HG03354 (cell line): ENCODE measurements around the gene SERINC2.
"Not testable (repeated sequence)": the region's sequence is repeated elsewhere in the genome, so short reads cannot be mapped to it uniquely, and the experiment has no call there.

ENCODE experiments used
- ATAC-seq: cut with Tn5 transposase; IDR thresholded peaks from one replicate; pipeline ENCODE4 v1.9.1; 2021; ENCODE audit warnings: mild to moderate bottlenecking; ENCODE audit not compliant: unreplicated experiment, poor library complexity, severe bottlenecking

SERINC2 gene

DNA sequence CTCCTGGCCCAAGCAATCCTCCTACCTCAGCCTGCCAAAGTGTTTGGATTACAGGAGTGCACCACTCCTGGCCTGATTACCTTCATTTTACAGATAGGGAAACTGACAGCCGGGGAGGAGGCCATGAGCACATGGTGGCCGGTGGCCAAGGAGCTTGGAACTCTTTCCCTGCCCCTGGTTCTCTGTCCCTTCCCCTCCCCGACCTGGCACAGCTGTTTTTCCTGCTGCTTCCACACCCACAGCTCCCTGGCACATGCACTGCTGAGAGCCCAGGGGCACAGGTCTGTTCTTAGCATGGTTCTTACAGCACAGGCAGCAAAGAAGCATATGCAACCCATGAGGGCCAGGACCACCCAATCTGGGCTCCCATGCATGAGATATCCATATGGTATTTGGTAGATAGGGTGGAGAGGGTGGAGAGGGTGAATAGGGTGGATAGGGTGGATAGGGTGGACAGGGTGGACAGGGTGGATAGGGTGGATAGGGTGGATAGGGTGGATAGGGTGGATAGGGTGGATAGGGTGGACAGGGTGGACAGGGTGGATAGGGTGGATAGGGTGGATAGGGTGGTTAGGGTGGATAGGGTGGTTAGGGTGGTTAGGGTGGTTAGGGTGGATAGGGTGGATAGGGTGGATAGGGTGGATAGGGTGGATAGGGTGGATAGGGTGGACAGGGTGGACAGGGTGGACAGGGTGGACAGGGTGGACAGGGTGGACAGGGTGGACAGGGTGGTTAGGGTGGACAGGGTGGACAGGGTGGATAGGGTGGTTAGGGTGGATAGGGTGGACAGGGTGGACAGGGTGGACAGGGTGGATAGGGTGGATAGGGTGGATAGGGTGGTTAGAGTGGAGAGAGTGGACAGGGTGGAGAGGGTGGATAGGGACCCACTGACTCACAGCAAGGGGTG, 18.6 kb downstream of the SERINC2 start:
- ATAC-seq = not testable (repeated sequence)

DNA sequence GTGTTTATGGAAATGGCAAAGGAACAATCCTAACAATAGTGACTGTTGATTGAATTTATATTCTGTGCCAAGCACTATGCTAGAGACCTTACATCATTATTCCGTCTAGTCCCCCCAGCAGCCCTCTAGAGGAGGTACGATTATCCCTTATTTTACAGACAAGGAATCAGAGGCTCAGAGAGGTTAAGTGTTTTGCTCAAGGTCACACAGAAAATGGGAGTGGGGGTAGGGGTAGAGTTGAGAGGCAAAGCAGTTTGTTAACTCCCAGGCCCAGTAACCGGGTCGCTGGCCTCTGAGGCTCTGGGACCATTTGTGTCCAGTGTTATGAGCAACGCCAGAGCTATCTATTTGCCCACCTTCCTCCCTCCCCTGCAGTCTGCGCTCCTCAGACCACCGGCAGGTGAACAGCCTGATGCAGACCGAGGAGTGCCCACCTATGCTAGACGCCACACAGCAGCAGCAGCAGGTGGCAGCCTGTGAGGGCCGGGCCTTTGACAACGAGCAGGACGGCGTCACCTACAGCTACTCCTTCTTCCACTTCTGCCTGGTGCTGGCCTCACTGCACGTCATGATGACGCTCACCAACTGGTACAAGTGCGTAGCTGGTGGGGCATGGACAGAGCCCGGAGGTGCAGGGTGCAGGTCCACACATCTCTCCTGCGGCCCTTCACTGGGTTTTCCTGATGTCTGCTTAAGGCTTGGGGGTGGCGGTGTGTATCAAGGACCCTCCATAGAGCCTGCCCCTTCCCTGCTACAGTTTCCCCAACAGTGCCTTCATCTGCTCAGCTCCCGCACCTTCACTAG, 19.8 kb downstream of the SERINC2 start:
- no peak for ATAC-seq

DNA sequence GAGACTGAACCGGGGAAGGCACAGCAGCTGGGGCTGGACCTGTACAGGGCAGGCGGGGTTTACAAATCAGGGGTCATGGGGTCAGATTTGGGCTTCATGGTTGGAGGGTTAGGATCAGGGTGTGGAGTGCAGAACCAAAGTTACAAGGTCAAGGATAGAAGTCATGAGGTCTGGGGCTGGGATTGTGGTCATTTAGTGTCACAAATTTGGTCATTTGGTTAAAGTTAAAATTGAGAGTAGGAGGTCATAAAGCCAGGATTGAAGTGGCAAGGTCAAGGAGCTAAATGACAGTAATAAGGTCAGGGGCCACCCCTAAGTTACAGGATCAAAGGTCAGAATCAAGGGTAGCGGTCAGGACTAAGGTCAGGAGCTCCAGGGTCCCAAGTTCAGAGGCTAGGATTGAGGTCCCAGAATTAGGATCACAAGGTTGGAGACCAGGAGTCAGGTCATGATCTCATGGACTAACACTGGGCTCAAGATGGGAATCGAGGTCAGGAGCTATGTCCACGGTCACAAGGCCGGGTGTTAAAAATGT, 20.4 kb downstream of the SERINC2 start:
- ATAC-seq = no peak

DNA sequence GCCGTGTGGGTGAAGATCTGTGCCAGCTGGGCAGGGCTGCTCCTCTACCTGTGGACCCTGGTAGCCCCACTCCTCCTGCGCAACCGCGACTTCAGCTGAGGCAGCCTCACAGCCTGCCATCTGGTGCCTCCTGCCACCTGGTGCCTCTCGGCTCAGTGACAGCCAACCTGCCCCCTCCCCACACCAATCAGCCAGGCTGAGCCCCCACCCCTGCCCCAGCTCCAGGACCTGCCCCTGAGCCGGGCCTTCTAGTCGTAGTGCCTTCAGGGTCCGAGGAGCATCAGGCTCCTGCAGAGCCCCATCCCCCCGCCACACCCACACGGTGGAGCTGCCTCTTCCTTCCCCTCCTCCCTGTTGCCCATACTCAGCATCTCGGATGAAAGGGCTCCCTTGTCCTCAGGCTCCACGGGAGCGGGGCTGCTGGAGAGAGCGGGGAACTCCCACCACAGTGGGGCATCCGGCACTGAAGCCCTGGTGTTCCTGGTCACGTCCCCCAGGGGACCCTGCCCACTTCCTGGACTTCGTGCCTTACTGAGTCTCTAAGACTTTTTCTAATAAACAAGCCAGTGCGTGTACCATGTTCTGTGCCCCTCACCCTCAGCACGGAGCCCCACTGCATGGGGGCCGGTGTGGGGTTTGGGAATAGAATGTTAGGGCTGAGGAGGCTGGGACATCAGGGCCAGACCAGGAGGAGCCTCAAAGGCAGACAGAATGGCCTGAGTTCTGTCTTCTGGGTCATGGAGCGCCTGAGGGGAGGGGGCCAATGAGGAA, 21.3 kb downstream of the SERINC2 start:
- no peak for ATAC-seq

DNA sequence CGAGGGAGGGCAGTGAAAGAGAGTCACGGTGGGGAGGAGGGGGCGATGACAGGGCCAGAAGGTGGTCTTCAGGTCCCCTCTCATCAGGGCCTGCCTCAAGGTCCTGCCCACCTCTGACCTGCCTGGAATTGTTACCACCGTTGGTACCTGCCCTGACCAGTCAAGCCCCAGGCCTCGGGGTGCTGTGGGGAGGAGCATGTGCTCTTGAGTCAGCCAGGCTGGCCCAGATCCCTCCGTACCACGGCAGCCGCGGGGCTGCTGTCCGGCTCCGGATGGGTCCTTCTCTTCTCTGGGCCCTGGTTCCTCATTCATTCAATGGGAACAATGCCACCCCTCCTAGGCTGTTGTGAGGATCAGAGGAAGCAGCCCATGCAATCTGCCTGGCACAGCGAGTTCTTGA, 22.0 kb downstream of the SERINC2 start:
- no peak for ATAC-seq

DNA sequence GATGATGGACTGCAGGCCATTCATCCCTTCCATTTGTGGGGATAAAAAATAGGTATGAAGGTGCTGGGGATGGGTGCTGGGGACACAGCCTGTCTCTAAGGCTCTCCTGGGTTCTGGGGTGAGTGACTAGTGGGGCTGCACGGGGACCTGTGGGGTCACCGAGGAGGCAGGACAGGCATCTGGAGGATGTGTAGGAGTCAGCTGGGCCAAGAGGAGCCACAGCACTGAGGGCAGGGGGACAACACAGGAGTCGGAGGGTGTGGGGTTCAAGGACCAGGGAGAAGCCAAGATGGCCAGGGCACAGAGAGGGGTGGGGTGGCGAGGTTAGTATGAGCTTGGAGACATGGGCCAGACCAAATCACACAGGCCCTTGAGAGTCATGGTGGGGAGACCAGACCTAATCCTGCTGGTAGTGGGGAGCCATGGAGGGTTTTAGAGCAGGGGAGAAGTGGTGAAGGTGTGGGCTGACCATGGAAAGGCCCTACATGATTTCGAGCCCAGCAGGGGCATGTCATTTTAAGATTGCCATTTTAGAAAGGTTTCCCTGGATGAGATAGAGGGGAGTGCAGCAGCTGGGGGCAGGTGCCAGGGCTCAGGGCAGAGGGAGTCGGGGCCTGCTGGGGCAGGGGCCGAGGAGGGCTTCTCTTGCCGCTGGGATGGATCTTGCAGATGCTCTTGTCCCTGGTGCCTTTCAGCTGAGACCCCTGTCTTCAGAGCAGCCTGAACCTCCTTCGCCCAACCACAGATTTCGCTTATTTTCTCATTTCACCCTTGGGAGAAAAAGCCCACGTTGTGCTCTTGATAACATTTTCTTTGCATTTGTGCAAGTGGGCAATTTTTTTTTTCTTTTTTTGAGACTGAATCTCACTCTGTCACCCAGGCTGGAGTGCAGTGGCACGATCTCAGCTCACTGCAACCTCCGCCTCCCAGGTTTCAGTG, 22.7 kb downstream of the SERINC2 start:
- no peak for ATAC-seq

DNA sequence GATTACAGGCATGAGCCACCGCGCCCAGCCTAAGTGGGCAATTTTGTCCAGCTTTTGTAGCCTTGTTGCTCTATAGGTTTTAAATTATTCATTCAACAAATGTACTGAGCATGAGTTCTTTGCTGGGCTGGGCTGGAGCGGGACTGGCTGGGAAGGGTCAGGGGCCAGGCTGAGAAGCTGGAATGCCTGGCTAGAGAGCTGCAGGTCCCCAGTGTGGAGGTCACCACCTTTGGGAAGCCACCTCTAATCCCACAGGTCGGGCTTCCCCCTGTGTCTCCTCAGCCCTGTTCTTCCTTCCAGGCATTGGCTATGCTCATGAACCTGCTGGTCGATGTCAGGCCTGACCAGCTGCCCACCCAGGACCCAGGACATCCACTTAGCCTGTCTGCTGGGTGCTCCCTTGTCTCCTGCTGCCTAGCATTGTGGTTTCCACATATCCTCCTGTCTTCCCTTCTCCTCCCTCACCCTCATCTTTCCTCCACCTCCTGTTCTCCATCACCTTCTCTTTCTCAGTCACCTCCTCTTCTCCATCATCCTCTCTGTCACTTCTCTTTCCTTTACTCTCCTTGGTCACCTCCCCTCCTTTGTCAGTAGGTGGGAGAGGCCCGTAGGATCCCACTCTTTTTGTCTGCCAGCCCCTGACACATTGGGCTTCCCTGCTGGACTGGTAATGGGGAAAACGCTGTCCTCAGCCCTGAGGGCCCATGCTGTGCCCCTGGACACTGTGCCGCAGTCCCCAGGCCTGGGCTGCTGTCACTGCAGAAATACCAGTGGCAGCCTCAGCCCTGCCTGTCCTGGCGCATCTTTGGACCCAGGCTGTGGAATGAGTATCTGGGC, 23.8 kb downstream of the SERINC2 start:
- no peak for ATAC-seq

DNA sequence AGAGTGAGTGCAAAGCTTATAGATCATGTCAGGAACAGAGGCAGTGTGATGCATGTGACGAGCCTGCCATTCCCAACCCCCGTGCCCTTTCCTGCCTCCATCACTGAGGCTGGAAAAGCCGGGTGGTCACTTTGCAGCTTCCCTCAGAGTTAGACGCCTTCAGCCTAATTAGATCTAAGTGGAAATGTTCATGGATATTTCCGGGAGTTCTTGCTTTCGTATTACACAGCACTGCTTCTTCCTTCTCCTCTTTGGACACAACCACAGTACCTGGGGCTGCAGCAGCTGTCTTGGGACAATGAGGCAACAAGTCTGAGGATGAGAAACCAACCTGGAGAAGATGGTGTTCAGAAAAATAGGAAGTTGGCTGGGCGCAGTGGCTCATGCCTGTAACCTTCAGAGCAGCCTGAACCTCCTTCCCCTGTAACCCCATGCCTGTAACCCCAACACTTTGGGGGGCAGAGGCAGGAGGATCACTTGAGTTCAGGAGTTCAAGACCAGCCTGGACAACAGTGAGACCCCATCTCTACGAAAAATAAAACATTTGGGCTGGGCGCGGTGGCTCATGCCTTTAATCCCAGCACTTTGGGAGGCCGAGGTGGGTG, 24.5 kb downstream of the SERINC2 start:
- ATAC-seq = no peak

DNA sequence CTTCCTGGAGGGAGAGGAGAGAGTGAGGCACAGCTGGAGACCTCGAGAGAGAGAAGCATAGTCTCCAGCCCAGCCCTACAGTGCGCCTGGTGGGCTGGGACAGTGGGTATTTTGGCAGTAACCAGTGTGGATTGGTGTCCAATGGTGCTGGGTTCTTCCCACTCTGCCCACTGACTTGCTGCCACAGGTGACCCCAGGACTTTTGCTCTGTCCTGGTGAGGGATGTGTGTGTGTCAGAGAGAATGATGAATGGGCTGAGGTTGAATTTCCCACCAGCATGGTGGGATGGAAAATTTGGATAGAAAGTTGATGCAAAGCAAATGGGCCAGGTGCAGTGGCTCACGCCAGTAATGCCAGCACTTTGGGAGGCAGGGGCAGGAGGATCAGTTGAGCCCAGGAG, 26.3 kb downstream of the SERINC2 start:
- no peak for ATAC-seq

DNA sequence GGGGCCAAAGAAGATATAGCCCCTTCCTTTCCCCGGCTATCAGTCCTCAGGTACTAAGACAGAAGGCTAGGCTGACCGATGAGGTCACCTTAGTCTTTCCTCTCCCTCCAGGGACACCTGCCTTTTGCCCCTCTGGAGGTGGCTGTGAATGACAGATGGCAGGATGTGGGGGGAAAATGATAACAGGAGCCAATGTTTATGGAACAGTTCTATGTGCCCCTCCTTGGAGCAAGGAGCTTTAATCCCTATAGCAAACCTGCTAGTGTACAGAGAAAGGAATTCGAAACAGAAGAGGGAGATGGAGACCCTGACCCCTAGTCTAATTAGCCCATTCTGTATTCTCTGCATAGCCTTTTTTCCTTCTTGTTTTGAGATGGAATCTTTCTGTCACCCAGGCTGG, 28.1 kb downstream of the SERINC2 start:
- no peak for ATAC-seq

DNA sequence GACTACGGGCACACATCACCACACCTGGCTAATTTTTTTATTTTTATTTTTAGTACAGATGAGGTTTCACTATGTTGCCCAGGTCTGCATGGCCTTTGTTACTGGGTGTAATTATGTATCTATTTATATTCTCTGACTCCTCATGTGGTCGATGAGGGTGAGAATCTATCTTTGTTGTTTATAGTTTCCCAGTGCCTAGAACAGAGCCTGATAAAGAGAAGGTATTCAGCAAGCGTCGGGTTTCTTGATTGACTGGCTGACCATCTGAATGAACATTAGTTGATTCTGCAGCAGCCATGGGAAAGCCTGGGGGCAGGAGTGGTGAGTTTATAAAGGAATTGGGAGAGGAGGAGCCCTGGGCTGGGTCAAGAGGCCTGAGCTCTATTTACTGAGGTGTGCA, 28.5 kb downstream of the SERINC2 start:
- ATAC-seq = no peak

DNA sequence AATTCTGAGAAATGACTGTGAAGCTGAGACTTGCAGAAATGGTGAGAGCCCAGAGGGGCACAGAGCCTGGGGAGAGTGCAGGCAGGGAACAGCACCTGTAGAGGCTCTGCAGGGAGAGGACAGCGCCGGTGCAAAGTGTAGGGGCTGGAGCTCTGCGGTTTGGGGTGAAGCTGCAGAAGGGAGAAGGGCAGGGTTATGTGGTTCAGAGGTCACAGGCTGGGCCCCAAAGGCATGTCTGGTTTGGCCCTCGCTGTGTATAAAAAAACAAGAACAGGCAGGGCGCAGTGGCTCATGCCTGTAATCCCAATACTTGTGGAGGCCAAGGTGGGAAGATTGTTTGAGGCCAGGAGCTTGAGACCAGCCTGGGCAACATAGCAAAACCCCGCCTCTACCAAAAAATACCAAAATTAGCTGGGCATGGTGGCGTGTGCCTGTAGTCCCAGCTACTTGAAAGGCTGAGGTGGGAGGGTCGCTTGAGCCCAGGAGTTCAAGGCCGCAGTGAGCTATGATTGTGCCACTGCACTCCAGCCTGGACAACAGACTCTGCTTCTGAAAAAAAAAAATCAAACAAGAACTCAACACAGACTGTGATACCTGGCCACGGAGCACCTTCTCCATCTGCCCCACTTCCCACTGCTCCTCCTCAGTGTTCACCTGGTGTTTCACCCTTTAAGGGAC, 29.1 kb downstream of the SERINC2 start:
- ATAC-seq = no peak

DNA sequence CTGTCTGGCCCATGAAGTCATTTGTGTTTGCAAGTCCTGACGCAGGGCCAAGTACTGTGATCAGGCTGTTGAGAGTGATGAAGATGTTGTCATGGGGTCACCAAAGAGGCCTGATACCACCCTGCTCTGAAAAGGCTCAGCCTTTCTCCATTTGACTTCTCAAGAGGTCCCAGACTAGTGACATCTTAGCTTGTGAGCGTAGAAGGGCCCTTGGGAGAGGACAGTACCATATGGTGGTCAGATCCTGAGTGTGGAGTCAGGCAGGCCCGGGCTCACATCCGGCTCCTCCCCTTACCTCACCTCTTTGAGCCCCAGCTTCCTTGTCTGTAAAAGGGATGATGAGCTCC, 29.6 kb downstream of the SERINC2 start:
- ATAC-seq = no peak

DNA sequence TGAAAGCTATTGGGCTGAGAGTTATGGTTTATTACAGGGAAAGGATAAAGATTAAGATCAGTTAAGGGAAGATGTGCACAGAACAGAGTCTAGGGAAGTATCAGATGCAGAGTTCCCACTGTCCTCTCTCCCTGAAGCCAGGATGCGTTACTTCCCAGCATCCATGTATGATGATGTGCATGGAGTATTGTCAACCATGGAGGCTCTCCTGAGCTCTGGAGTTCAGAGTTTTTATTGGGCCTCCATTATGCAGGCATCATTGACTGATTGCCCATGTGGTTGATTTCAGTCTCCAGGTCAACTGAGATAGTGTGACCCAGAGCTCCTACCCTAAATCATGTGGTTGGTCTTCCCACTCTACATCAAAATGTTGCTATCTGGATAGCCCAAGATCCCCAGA, 30.7 kb downstream of the SERINC2 start:
- no peak for ATAC-seq

DNA sequence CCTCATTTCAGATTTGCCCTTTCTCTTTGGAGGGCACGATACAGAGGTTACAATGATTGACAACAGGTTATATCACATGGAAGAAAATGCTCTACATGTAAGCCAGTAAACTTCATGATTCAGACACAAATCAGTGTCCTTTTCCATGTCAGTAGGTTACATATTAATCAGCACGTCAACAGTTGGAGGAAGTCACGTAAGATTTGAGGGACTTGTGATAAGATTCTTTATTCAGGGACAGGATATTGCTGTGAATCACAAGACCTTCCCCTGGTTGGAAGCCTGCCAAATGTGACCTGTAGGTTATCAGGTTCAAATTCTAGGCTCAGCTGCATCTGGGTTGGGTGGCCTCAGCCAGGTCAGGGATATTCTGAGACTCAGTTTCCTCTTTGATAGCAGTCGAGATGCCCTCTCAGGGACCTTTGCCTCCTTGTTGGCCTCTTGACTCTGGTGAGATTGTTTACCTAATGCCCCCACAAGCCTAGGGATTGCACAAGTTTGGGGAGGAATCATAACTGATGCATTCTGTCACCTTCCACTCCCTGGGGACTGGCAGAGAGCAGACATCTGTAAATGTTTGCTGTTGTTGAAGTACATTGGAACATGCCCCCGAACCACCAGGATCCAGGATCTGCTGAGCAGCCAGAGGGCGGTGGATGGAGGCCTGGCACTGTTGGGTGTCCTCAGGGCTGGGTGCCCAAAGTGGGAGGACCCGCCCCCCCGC, 31.9 kb downstream of the SERINC2 start:
- no peak for ATAC-seq

DNA sequence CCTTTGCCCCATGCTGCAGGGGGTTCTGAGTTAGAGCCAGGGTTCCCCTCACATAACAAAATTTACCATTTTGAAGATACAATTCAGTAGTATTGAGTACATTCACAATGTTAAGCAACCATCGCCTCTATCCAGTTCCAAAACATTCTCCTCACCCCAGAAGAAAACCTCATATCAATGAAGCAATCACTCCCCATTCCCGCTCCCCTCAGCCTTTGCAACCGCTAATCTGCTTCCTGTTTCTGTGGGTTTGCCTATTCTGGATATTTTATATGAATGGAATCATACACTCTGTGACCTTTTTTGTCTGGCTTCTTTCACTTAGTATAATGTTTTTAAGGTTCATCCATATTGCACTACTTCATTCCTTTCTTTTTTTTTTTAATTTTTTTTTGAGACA, 32.9 kb downstream of the SERINC2 start:
- no peak for ATAC-seq

DNA sequence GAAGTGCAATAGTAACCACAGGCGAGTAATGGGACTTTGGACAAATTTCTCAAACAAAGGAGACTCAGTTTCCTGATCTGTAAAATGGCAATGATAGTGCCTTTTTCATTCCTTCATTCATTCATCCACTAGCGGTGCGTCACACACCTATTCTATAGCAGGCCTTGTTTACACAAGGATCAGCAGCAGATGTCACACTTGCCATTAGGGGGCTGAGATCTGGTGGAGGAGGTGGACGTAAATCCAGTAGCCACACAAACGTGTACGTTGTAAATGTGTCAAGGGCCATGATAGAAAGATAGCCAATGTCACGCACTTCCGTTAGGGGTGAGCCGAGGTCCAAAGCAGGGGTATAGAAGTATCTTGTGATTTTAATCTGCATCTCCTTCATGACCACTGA, 34.2 kb downstream of the SERINC2 start:
- ATAC-seq = no peak
